Measurements from ENCODE around the gene TIAL1.
A peak's percentile ranks its signal among the peaks of the same experiment; 100 is the strongest.
"Not testable (repeated sequence)": the region's sequence is repeated elsewhere in the genome, so short reads cannot be mapped to it uniquely, and the experiment has no call there.

Gene TIAL1

GRCh38 chr10:119596537-119597404 is at the start of gene TIAL1:
TSS of gene TIAL1 (minus strand) at chr10:119596964. CDS start at chr10:119596465, 499 bp downstream.
- peak; percentile 98 for DNase-seq

DNA sequence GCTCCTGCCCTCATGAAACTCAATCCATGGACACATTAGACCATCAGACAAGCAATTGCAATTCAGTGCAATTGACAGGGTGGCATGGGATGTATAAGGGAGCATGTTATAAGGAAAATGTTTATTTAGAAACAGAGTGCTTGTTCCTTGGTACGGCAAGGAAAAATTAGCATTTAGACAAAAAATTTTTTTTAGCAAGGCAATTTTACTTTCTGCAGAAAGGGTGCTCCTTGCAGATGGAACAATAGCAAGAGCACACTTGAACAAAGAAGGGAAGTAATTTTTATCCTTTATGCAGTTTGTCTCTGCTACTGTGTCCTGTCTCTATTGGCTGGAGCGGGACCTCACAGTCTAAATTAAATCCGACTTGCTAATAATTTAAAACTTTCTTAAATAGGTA is 48.2 kb upstream of the TIAL1 start:
- no peak for DNase-seq

DNA sequence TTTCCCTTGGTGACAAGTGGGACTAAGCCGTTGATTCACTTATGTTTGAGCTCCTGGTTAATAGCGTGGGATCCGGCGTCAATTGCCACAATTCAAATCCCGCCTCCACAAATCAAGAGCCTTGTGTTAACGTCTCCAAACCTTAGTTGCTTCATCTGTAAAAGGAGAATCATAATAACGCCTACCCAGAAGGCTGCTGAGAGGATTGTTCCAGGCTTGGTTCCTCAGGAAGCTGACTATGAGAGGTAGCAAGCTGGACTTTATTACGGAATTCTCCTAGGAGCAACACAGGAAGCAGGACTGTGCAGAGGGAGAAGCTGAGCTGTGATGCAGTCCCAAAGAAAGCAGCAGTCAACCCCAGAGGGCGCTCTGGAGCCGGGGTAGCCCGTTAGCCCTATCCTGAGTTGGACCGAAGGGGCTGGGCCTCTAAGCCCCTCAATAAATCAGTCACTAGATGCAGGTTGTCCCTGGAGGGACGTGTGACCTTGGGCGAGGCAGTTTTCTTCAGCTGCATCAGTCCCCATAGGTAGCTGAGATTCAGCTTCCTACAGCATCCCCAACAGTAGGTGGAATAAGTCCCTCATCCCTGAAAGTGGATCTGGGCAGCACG is 47.5 kb upstream of the TIAL1 start:
- no peak for DNase-seq

GRCh38 chr10:119643306-119644204 is 46.8 kb upstream of the TIAL1 start:
- DNase-seq: no peak

- no peak for DNase-seq
Measured at GRCh38 chr10:119642556-119643111, 45.9 kb upstream of the TIAL1 start.

DNA sequence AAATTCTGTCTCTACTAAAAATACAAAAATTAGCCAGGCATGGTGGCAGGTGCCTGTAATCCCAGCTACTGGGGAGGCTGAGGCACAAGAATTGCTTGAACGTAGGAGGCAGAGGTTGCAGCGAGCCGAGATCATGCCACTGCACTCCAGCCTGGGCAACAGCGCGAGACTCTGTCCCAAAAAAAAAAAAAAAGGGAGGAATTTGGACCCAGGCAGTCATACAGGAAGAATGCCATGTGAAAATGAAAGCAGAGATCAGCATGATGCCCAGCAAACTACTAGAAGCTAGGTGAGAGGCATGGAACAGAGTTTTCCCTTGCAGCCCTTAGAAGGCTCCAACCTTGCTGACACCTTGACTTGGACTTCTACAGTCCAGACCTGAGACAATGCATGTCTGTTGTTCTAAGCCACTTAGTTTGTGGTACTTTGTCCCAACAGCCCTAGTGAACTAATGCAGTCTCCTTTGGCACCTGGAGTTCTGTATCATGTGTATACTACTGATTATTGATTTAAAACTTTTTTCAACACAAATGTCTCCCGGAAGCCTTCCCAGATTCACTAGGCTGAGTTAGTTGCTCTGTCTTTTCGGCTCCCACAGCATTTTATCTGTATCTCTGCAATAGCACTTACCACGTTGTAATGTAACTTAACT is 44.2 kb upstream of the TIAL1 start:
- no peak for DNase-seq

DNA sequence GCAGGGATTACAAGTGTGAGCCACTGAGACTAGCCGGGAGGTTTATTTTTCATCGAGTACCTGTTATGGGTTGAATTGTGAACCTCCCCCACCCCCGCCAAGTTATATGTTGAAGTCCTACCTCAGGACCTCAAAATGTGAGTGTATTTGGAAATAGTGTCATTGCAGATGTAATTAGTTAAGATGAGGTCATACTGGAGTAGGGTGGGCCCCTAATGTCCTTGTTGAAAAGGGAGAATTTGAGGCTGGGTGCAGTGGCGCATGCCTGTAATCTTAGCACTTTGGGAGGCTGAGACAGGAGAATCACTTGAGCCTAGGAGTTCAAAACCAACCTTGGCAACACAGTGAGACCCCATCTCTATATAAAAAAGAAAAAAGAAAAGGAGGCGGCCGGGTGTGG is 43.6 kb upstream of the TIAL1 start:
- DNase-seq: no peak

DNA sequence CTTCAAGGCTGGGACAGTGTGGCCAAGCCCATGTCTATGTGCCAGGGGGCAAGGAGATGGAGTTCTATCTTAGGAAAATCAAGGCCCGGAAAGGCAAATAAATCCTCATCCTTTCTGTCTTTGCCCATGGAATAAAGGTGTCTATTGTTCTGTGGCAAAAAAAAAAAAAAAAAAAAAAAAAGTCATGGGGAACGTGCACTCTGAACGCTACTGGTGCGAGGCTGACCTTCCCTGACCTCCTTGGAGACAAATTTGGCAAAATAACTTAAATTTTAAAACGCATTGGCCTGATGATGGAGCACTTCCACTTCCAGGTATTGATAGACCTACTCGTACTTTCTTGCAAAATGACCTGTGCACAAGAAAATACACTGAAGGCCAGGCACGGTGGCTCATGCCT is 42.2 kb upstream of the TIAL1 start:
- DNase-seq: no peak

- DNase-seq: no peak
Measured at GRCh38 chr10:119637631-119638030, 40.9 kb upstream of the TIAL1 start.

GRCh38 chr10:119634219-119634544 is 37.4 kb upstream of the TIAL1 start:
- no peak for DNase-seq

GRCh38 chr10:119633538-119634218 is 36.9 kb upstream of the TIAL1 start:
- DNase-seq: no peak

DNA sequence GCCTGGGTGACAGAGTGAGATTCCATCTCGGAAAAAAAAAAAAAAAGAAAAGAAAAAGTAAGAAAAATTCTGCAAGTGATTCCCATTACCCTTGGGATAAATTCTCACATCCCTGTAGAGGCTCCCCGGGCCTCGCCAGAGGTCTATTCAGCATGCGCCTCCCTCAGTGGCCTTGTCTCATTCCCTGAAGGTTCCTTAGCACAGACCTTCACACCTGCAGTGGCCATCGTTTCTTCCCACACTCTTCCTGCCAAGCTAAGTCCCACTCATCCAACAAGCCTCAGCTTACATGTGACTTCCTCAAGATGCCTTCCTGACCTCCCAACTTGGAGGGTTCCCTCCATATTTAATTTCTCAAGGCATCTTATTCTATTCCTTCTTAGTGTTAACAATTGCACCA is 33.5 kb upstream of the TIAL1 start:
- DNase-seq: no peak

- DNase-seq: no peak
Measured at GRCh38 chr10:119625570-119626280, 29.0 kb upstream of the TIAL1 start.

DNA sequence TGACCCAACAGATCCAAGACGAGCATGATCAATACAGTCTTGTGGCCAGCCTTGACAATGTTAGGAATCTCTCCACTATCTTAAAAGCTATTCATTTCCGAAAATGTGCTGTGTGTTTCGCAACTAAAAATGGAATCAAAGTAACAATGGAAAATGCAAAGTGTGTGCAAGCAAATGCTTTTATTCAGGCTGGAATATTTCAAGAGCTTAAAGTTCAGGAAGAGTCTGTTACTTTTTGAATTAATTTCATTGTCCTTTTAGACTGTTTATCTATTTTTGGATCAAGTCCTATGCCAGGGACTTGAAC is 24.3 kb upstream of the TIAL1 start:
- no peak for DNase-seq

DNA sequence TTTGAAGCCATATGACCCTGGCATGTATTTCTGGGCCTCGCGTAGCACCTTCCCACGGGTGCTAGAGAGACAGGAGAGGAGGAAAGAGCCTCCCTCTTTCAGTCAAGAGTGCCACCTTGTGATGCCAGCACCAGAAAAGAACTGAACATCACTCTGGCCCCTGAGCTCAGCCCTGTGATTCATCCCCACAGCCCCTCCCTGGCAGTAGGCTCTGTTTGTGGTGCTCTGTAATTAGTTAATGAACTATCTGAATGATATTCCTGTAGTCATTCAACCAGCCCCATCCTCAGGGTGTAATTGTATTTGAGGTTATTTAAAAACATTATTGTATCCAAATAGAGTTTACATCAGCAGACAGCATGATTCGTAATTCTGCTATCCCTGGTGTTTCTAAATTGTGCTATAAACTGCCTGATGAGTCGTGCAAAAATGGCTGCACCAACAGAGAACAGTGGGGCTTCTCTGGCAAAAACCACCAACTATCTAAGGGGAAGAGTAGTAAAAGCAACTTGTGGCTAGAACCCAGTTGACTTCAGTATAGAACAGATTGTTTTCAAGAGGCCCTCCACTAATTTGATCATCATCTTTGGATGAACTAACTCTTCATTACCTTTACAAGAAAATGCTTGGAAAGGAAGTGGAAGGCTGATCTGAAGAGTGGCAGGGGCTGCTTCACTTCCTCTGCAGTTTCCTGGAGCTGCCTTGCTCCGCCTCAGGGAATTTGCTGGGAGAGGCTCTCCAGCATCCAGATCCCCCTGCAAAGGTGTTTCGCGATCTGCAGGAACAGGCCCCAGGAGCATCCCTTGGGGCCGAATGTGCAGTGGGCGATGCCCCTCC is 23.7 kb upstream of the TIAL1 start:
- no peak for DNase-seq

GRCh38 chr10:119619811-119620210 is 23.0 kb upstream of the TIAL1 start:
- not testable (repeated sequence) for DNase-seq

- DNase-seq: no peak
Measured at GRCh38 chr10:119619215-119619614, 22.5 kb upstream of the TIAL1 start.

DNA sequence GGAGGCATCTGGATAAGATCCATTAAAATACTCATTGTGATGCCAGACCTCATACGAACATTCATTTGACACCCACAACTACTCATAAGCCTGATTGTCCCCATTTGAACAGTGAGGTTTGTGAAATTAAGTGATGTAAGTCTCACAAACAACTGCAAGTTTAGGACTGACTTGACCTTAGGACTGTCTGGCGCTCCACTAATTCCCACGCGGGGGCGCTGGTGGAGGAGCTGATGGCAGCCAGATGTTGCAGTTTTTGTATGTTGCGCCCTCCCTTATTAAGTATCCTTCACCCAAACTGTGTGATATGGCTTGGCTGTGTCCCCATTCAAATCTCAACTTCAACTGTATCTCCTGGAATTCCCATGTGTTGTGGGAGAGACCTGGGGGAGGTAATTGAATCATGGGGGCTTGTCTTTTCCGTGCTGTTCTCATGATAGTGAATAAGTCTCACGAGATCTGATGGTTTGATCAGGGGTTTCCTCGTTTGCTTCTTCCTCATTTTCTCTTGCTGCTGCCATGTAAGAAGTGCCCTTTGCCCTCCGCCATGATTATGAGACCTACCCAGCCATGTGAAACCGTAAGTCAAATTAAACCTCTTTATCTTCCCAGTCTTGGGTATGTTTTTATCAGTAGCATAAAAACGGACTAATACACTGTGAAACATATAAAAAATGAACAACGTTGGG is 20.3 kb upstream of the TIAL1 start:
- DNase-seq: no peak

- no peak for DNase-seq
Measured at GRCh38 chr10:119614686-119615085, 17.9 kb upstream of the TIAL1 start.

DNA sequence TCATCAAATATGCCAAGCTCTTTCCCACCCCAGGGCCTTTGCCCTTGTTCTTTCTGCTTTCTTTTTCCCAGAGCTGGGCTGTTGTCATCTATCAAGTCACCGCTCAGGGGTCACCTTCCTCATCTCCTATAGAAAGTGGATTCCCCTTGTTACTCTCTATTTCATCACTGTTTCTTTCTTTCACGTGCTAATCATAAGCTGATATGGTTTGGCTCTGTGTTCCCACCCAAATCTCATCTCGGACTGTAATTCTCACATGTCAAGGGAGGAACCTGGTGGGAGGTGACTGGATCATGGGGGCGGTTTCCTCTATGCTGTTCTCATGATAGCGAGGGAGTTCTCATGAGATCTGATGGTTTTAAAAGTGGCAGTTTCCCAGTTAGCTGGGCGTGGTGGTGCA is 17.0 kb upstream of the TIAL1 start:
- DNase-seq: no peak

Data from NCI-H510A (cell line).